HG02798 (cell line): ENCODE results near the gene NCOA3.
A peak's percentile ranks its signal among the peaks of the same experiment; 100 is the strongest.

Source experiments
- ATAC-seq: cut with Tn5 transposase; IDR thresholded peaks from one replicate; pipeline ENCODE4 v1.9.1; 2021; ENCODE audit warnings: mild to moderate bottlenecking; ENCODE audit not compliant: unreplicated experiment, poor library complexity

NCOA3 gene

GRCh38 chr20:47691625-47692024 is 189.9 kb downstream of the NCOA3 start:
- no peak for ATAC-seq

GRCh38 chr20:47694021-47694818 is 192.5 kb downstream of the NCOA3 start:
- ATAC-seq, result no peak

GRCh38 chr20:47696856-47697255 is 195.2 kb downstream of the NCOA3 start:
- ATAC-seq, result no peak

- no peak for ATAC-seq
Measured at GRCh38 chr20:47698142-47698541, 196.5 kb downstream of the NCOA3 start.

- ATAC-seq, result no peak
Measured at GRCh38 chr20:47699818-47700217, 198.1 kb downstream of the NCOA3 start.

- ATAC-seq, result no peak
Measured at GRCh38 chr20:47700327-47700726, 198.6 kb downstream of the NCOA3 start.

- ATAC-seq, result peak; percentile 62
Measured at GRCh38 chr20:47701612-47702011, 199.9 kb downstream of the NCOA3 start.

GRCh38 chr20:47703748-47704147 is 202.1 kb downstream of the NCOA3 start:
- no peak for ATAC-seq

GRCh38 chr20:47704746-47705496 is 203.2 kb downstream of the NCOA3 start:
- no peak for ATAC-seq

GRCh38 chr20:47705497-47705856 is 203.8 kb downstream of the NCOA3 start:
- no peak for ATAC-seq

- no peak for ATAC-seq
Measured at GRCh38 chr20:47706345-47706744, 204.7 kb downstream of the NCOA3 start.
